Measurements from ENCODE around the gene MED19. TPM values are rescaled to one million over a fixed set of nuclear protein-coding genes. Genes with fewer than 3 reads are reported as not detected.
"Not testable (repeated sequence)": the region's sequence is repeated elsewhere in the genome, so short reads cannot be mapped to it uniquely, and the experiment has no call there.

Gene MED19
- total RNA-seq, 1 donor from 2014 or later, result 17.9 TPM

DNA sequence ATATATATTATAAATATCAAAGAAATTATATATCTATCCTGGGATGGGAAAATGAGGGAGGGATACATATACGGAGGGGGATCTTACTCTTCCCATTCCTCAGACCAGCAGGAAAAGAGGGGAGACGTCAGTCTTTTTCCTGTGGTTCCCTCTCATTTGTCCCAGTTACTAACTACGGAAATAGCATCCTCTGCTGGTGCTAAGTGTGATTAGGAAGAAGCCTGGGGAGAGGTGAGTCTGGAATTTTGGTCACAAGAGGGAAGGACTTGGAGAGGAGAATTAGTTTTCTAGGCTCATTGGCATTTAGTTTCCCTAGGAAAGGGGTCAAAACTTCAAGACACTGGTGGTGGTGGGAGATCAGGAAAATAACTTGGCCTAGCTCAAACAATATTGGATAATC, 11.6 kb downstream of the MED19 start:
- no peak for DNase-seq (ENCODE audit: extremely low spot score, unreplicated experiment)
- TF ChIP-seq, protein P1, sequence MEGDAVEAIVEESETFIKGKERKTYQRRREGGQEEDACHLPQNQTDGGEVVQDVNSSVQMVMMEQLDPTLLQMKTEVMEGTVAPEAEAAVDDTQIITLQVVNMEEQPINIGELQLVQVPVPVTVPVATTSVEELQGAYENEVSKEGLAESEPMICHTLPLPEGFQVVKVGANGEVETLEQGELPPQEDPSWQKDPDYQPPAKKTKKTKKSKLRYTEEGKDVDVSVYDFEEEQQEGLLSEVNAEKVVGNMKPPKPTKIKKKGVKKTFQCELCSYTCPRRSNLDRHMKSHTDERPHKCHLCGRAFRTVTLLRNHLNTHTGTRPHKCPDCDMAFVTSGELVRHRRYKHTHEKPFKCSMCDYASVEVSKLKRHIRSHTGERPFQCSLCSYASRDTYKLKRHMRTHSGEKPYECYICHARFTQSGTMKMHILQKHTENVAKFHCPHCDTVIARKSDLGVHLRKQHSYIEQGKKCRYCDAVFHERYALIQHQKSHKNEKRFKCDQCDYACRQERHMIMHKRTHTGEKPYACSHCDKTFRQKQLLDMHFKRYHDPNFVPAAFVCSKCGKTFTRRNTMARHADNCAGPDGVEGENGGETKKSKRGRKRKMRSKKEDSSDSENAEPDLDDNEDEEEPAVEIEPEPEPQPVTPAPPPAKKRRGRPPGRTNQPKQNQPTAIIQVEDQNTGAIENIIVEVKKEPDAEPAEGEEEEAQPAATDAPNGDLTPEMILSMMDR (conservative IDR thresholded peaks at IDR 0.05), result no peak
- Mint-ChIP-seq H3K27me3 (no peaks in the 10 kb centered on the region), H3K36me3 (peaks cover 29% of the 10 kb centered on the region), H3K9me3 (no peaks in the 10 kb centered on the region), H3K4me3 (no peak overlapping the region), H3K27ac (no peak overlapping the region), H3K4me1 (ENCODE audit: unreplicated experiment) (no peaks in the 10 kb centered on the region)

DNA sequence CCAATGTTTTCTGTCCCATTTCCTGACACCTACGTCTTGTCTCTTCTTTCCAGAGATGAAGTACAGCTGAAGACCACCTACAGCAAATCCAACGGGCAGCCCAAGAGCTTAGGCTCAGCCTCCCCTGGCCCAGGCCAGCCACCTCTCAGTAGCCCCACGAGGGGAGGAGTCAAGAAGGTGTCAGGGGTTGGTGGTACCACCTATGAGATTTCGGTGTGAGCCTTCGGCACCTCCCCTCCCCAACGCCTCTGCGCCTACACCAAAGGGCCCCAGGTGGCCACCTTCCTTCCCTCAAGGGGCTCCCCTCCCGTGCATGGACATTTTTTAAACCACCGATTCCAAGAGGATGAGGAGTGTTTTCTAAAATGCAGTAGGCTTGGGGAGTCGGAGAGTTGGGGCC, 12.2 kb downstream of the MED19 start:
- TF ChIP-seq, protein P1 (conservative IDR thresholded peaks at IDR 0.05), result no peak
- DNase-seq (ENCODE audit: extremely low spot score, unreplicated experiment), result no peak
- Mint-ChIP-seq H3K4me3 (no peak overlapping the region), H3K4me1 (ENCODE audit: unreplicated experiment) (no peaks in the 10 kb centered on the region), H3K9me3 (no peaks in the 10 kb centered on the region), H3K27me3 (no peaks in the 10 kb centered on the region), H3K27ac (no peak overlapping the region), H3K36me3 (peaks cover 29% of the 10 kb centered on the region)

DNA sequence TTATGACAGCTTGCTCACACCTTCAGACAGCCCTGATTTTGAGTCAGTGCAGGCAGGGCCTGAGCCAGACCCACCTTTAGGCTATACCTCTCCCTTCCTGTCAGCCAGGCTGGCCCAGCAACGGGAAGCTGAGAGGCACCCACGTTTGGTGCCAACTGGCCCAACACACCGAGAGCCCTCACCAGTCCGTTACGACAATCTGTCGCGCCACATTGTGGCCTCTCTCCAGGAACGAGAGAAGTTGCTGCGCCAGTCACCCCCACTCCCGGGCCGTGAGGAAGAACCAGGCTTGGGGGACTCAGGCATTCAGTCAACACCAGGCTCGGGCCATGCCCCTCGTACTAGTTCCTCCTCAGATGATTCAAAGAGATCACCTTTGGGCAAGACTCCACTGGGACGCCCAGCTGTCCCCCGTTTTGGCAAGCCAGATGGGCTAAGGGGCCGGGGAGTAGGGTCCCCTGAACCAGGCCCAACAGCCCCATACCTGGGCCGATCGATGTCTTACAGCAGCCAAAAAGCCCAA, 13.1 kb downstream of the MED19 start:
- TF ChIP-seq, protein P1 (conservative IDR thresholded peaks at IDR 0.05), result no peak
- Mint-ChIP-seq H3K36me3 (peaks cover 26% of the 10 kb centered on the region), H3K27me3 (no peaks in the 10 kb centered on the region), H3K4me1 (ENCODE audit: unreplicated experiment) (no peaks in the 10 kb centered on the region), H3K27ac (peak overlapping the region; percentile 44), H3K9me3 (no peaks in the 10 kb centered on the region), H3K4me3 (no peak overlapping the region)
- no peak for DNase-seq (ENCODE audit: extremely low spot score, unreplicated experiment)

DNA sequence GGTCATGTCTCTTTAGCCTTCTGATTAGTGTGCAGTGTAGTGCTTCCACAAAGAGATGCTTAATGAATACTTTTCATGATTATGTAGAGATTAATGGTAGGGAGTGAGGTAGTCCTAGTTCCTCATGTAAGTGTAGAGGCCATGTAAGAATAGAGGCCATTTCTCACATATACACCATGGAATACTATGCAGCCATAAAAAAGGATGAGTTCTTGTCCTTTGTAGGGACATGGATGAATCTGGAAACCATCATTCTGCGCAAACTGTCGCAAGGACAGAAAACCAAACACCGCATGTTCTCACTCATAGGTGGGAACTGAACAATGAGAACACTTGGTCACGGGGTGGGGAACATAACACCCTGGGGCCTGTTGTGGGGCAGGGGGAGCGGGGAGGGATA, 21.5 kb downstream of the MED19 start:
- peaks cover 26% of the 10 kb centered on the region for H3K36me3 Mint-ChIP-seq
- not testable (repeated sequence) for H3K27ac Mint-ChIP-seq; DNase-seq (ENCODE audit: extremely low spot score, unreplicated experiment); H3K4me1 Mint-ChIP-seq (ENCODE audit: unreplicated experiment); H3K4me3 Mint-ChIP-seq; H3K27me3 Mint-ChIP-seq; H3K9me3 Mint-ChIP-seq

DNA sequence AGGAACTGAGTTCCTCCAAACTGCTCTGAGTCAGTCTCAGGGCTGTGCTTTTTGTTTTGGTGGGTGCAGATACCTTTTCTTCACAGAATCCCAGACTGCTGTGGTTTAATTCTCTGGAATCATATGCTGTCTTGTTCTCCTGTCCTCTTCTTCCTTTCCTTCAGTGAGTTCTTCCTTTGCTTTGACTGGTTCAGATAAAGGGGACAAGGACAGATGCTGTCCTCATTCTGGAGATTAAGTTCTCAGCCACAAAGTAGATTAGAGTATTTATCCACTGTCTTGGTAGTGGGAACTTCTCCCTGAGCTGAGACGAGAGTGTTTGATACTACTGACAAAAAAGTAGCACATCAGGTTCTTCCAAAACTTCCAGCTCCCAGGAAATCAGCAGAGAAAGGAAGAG, 30.8 kb downstream of the MED19 start:
- Mint-ChIP-seq H3K9me3 (no peaks in the 10 kb centered on the region), H3K27ac (peak overlapping the region; percentile 92), H3K4me3 (no peak overlapping the region), H3K4me1 (ENCODE audit: unreplicated experiment) (peaks cover 2% of the 10 kb centered on the region), H3K27me3 (no peaks in the 10 kb centered on the region), H3K36me3 (peaks cover 28% of the 10 kb centered on the region)
- TF ChIP-seq, protein P1 (conservative IDR thresholded peaks at IDR 0.05), result no peak
- no peak for DNase-seq (ENCODE audit: extremely low spot score, unreplicated experiment)

DNA sequence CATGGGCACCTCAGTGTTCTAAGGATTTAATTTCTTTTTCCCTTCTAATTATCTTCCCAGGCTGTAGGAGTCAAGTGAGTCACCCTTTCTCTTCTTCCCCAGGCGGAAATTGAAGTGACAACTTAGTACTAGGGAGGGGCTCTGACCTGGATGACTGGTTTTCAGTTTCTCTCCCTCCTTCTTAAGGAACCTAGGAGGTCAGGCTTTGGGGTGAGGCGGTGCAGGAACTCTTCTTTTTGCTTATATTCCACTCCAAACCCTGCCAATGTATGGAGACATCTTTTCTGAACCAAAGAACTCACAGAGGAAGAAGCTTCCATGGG, 31.5 kb downstream of the MED19 start:
- peak overlapping the region; percentile 63 for H3K4me3 Mint-ChIP-seq
- TF ChIP-seq, protein P1 (conservative IDR thresholded peaks at IDR 0.05), result no peak
- H3K36me3 Mint-ChIP-seq, result peaks cover 29% of the 10 kb centered on the region
- no peaks in the 10 kb centered on the region for H3K9me3 Mint-ChIP-seq
- H3K27ac Mint-ChIP-seq, result peak overlapping the region; percentile 92
- H3K27me3 Mint-ChIP-seq, result no peaks in the 10 kb centered on the region
- no peak for DNase-seq (ENCODE audit: extremely low spot score, unreplicated experiment)
- H3K4me1 Mint-ChIP-seq (ENCODE audit: unreplicated experiment), result peaks cover 8% of the 10 kb centered on the region

Data from type B pancreatic cell (in vitro differentiated cells).